Hepatocyte (in vitro differentiated cells): Measurements from ENCODE around the gene RXFP4.

ENCODE experiments used
- EZH2 ChIP-seq: fragments of 200-600 bp; sonication (generic); IDR thresholded peaks from 2 replicates; pipeline ENCODE4 v1.6.1; 2016; ENCODE audit warnings: antibody characterized with exemption, mild to moderate bottlenecking, borderline replicate concordance
- TF ChIP-seq, protein P1 (sequence below): fragments of 200-600 bp; sonication (generic); IDR thresholded peaks from 2 replicates; pipeline ENCODE4 v1.5.1; 2016; ENCODE audit warnings: antibody characterized with exemption, mild to moderate bottlenecking; ENCODE audit not compliant: poor library complexity

DNA sequence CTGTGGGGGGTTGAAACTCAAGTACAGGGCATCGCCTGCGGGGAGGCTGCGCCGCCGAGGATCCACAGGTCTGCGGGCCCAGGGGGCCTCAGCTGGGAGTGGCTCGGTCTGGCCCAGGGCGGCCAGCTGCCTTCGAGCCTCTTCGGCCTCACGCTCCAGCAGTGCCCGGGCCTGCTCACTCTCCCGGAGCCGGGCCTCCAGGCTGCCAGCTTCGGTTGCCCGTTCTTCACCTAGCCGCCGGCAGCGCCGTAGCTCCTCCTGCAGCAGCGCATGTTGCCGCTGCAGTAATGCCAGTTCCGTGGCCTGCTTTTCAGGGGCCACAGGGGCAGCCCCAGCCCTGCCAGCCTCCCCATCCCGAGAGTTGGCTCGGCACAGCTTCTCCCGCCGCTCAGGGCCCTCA lies 9.4 kb downstream of the RXFP4 start:
- TF ChIP-seq, protein P1, sequence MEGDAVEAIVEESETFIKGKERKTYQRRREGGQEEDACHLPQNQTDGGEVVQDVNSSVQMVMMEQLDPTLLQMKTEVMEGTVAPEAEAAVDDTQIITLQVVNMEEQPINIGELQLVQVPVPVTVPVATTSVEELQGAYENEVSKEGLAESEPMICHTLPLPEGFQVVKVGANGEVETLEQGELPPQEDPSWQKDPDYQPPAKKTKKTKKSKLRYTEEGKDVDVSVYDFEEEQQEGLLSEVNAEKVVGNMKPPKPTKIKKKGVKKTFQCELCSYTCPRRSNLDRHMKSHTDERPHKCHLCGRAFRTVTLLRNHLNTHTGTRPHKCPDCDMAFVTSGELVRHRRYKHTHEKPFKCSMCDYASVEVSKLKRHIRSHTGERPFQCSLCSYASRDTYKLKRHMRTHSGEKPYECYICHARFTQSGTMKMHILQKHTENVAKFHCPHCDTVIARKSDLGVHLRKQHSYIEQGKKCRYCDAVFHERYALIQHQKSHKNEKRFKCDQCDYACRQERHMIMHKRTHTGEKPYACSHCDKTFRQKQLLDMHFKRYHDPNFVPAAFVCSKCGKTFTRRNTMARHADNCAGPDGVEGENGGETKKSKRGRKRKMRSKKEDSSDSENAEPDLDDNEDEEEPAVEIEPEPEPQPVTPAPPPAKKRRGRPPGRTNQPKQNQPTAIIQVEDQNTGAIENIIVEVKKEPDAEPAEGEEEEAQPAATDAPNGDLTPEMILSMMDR = no peak
- TF ChIP-seq EZH2 = no peak
